ENCODE measurements around the gene GPR107.

The GPR107 gene

DNA sequence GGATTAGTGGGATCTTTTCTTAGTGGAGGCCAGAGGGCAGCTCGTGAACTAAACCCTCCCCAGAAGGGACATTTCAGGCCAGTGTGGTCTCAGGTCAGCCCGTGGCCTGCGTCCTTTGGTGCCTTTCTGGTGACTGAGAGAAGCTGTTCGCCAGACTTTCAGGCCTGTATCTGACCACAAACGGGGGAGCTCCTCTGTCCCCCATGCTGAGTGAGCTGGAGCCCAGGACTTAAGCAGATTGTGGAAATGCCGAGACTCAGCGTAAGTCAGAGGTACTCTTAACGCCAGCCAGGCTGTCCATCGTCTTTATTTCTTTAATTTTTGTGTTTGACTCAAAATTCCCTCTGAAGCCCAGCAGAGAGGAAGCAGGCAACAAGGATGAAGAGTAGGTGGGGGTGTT is 63.7 kb downstream of the GPR107 start:
- DNase-seq (ENCODE audit: low spot score) = no peak
- Mint-ChIP-seq H3K4me3 (no peak overlapping the region), H3K36me3 (ENCODE audit: low read depth) (peaks cover 8% of the 10 kb centered on the region), H3K27ac (no peak overlapping the region), H3K27me3 (ENCODE audit: low read depth) (no peaks in the 10 kb centered on the region), H3K9me3 (no peaks in the 10 kb centered on the region), H3K4me1 (ENCODE audit: low read depth) (no peaks in the 10 kb centered on the region)

DNA sequence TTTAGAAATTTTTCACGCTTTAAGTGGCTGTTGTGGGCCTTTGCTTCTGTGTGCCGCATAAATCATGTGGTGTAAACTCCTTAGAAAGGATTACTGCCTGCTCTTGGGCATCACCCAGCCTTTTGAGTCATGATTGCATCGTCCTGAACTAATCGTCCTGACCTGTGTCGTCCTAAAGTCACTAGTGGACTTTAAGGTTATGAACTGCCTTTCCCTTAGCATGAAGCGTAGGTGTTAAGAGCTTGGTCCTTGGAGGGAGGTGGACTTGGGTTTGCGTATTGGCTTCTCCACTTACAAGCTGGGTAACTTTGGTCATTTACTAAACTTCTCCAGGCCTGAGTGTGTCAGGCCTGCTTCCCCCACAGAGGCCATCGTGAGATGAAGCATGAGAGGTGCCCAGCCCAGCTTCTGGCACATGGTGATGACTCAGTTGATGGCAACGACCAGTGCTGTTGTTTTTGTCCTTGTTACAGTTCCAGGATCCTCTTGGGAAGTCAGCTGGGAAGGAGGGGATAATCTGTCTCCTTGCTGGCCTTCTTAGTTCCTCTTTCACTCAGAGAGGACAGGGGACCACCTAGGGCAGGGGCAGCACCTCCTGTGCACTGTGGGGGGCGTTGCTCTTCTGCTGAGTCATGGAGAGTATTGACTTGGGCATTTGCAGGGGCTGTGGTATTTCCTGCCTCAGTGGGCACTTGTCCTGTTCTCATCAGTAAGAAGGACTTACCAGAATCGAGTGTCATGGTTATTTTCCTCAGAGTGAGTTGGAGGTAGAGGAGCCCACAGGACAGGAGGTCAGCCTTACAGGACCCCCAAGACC is 64.3 kb downstream of the GPR107 start:
- no peaks in the 10 kb centered on the region for H3K4me1 Mint-ChIP-seq (ENCODE audit: low read depth)

DNA sequence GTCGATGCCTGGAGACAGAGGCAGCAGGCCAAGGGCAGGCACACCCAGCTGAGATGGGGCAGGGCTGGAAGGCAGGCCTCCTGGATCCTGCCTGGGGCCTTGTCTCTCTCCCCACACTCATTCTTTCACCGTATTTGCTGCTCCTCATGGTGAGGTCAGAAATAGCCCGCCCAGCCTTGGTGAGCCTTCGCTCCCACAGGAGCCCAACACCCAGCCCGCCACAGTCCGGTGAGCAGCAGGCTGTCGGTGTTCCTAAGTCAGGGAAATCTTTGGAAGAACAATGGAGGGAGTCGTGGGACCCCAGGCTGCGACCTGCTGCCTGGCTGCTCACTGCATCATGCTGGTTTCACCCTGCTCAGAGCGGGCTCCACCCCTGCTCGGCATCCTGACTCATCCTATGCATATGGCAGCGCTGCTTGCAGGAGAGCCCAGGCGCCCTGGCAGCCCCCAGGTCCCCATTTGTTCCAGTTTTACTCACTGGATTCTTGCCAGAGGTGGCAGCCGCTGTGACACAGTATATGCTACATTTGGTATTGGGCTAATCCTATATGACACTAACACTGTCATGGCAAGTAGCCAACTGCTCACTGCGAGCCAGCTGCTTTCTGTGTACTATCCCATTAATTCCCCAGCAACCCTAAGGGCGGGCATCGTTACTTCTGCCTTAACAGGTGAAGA is 65.3 kb downstream of the GPR107 start:
- Mint-ChIP-seq H3K27me3 (ENCODE audit: low read depth) (no peaks in the 10 kb centered on the region), H3K27ac (peak overlapping the region; percentile 45), H3K36me3 (ENCODE audit: low read depth) (peaks cover 10% of the 10 kb centered on the region), H3K9me3 (no peaks in the 10 kb centered on the region), H3K4me3 (no peak overlapping the region), H3K4me1 (ENCODE audit: low read depth) (no peaks in the 10 kb centered on the region)
- no peak for DNase-seq (ENCODE audit: low spot score)

More for the DNA sequence above, 64.3 kb downstream of the GPR107 start:
- Mint-ChIP-seq H3K9me3 (no peaks in the 10 kb centered on the region), H3K36me3 (ENCODE audit: low read depth) (peaks cover 10% of the 10 kb centered on the region), H3K4me3 (no peak overlapping the region), H3K27me3 (ENCODE audit: low read depth) (no peaks in the 10 kb centered on the region), H3K27ac (no peak overlapping the region)
- DNase-seq (ENCODE audit: low spot score) = no peak

DNA sequence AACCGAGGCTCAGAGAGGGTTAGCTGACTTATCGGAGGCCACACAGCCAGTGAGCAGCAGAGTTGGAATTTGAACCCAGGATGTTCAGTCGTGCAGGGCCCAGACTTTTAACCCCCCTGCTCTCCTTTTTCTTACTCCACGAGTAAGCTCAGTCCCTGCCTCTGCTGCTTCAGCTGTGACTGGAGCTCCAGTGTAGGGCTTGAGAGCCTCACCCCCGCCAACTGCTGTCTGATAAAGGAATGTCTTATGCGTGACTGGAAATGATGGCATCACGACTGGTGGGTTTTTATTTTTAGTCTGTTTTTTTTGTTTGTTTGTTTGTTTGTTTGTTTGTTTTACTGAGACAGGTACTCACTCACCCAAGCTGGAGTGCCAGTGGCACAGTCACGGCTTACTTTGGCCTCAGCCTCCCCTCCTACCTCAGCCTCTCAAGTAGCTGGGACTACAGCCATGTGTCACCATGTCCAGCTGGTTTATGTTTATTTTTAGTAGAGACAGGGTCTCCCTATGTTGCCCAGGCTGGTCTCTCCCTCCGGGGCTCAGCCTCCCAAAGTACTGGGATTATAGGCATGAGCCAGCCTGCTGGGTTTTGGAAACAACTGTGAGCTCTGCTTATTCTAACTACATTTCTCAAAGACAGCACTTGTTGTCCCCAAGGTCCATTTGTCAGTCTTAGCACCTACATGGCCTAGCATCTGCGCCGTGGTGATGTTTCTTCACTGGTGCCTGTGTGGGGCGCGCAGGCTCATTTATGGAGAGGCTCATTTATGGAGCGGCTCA is 66.0 kb downstream of the GPR107 start:
- no peaks in the 10 kb centered on the region for H3K27me3 Mint-ChIP-seq (ENCODE audit: low read depth)

DNA sequence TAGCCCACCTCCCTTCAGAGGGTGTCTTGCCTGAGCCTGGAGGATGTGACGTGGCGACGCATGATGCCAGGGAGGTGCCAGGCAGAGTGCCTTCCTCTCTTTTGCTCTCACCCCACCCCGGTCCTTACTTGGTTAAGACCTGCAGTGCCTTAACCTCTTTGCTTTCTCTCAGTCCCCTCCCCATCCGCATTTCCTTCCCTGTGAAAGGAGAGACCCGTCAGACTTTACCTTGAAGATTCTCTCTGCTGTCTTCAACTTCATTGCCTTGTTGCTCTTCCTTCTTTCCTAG is 66.5 kb downstream of the GPR107 start:
- H3K27me3 Mint-ChIP-seq (ENCODE audit: low read depth) = no peaks in the 10 kb centered on the region
- H3K9me3 Mint-ChIP-seq = no peaks in the 10 kb centered on the region
- H3K36me3 Mint-ChIP-seq (ENCODE audit: low read depth) = peaks cover 11% of the 10 kb centered on the region
- H3K27ac Mint-ChIP-seq = no peak overlapping the region
- DNase-seq (ENCODE audit: low spot score) = no peak
- H3K4me1 Mint-ChIP-seq (ENCODE audit: low read depth) = no peaks in the 10 kb centered on the region
- H3K4me3 Mint-ChIP-seq = no peak overlapping the region

More for the DNA sequence above, 66.0 kb downstream of the GPR107 start:
- DNase-seq (ENCODE audit: low spot score) = no peak
- Mint-ChIP-seq H3K27ac (no peak overlapping the region), H3K4me1 (ENCODE audit: low read depth) (no peaks in the 10 kb centered on the region), H3K4me3 (no peak overlapping the region), H3K36me3 (ENCODE audit: low read depth) (peaks cover 12% of the 10 kb centered on the region), H3K9me3 (no peaks in the 10 kb centered on the region)

DNA sequence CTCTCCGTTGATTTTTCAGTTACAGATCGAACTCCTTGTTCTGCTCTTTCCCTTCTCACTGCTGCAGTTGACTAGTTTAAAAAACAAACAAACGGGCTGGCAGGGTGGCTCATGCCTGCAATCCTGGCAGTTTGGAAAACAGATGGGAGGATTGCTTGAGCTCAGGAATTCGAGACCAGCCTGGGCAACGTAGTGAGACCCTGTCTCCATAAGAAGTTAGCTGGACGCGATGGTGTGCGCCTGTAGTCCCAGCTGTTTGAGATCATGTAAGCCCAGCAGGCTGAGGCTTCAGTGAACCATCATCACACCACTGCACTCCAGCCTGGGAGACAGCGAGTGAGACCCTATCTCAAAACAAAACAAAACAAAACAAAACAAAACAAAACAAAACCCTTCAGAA is 67.1 kb downstream of the GPR107 start:
- Mint-ChIP-seq H3K27ac (no peak overlapping the region), H3K36me3 (ENCODE audit: low read depth) (peaks cover 11% of the 10 kb centered on the region), H3K9me3 (no peaks in the 10 kb centered on the region), H3K4me3 (no peak overlapping the region), H3K4me1 (ENCODE audit: low read depth) (no peaks in the 10 kb centered on the region), H3K27me3 (ENCODE audit: low read depth) (no peaks in the 10 kb centered on the region)
- no peak for DNase-seq (ENCODE audit: low spot score)

DNA sequence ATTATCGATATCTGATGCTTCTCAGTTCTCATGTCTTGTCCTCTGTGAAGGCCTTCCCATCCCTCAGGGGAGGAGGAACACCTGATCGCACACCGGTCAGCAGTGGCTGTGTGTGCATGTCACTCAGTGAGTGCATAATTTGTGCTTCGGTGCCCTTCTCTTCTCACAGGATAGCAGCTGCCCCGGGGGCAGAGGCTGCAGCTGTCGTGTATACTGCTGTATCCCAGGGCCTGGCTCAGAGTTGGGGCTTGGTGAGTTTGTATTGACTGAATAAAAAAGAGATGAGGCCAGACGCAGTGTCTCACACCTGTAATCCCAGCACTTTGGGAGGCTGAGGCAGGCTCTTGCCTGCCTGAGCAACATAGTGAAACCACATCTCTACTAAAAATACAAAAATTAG is 68.8 kb downstream of the GPR107 start:
- DNase-seq (ENCODE audit: low spot score) = no peak
- Mint-ChIP-seq H3K36me3 (ENCODE audit: low read depth) (peaks cover 19% of the 10 kb centered on the region), H3K9me3 (no peaks in the 10 kb centered on the region), H3K27me3 (ENCODE audit: low read depth) (no peaks in the 10 kb centered on the region), H3K4me3 (no peak overlapping the region), H3K27ac (no peak overlapping the region), H3K4me1 (ENCODE audit: low read depth) (peaks cover 10% of the 10 kb centered on the region)

DNA sequence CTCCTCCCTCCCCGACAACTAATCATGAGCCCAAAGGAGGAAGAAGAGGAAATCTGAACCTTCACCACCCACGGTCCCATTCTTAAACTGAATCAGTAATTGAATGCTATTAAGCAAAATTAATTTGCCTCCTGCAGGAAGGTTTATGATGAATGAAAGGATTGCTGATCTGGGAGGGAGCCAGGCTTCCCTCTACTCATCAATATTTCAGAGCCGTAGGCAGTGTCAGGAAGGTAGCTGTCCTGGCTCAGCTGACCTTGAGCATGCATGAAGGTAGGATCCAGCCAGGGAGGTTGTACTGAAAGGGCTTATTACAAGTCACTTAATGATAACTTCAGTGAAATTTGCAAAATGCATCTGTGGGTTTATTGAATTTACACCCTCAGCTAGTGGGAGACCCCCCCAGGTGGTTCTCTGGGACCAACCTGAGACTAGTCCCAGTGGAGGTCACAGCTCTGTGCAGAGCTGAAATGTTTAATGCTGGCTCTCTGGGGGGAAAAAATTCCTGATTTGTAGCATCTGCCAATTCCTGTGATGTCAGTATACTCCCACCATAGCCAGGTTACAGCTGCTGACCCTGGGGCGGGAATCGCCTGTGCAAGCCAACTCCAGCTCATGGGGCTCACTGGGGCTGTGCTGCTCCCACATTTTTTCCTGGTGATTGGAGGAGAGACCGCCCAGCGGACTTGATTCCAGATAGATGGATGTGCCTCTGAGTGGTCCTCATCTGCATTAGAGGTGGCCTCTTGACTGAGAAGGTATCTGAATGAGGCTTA is 70.6 kb downstream of the GPR107 start:
- Mint-ChIP-seq H3K27me3 (ENCODE audit: low read depth) (no peaks in the 10 kb centered on the region), H3K4me3 (no peak overlapping the region), H3K4me1 (ENCODE audit: low read depth) (peaks cover 26% of the 10 kb centered on the region), H3K9me3 (no peaks in the 10 kb centered on the region), H3K27ac (peak overlapping the region; percentile 31), H3K36me3 (ENCODE audit: low read depth) (peaks cover 29% of the 10 kb centered on the region)
- no peak for DNase-seq (ENCODE audit: low spot score)

DNA sequence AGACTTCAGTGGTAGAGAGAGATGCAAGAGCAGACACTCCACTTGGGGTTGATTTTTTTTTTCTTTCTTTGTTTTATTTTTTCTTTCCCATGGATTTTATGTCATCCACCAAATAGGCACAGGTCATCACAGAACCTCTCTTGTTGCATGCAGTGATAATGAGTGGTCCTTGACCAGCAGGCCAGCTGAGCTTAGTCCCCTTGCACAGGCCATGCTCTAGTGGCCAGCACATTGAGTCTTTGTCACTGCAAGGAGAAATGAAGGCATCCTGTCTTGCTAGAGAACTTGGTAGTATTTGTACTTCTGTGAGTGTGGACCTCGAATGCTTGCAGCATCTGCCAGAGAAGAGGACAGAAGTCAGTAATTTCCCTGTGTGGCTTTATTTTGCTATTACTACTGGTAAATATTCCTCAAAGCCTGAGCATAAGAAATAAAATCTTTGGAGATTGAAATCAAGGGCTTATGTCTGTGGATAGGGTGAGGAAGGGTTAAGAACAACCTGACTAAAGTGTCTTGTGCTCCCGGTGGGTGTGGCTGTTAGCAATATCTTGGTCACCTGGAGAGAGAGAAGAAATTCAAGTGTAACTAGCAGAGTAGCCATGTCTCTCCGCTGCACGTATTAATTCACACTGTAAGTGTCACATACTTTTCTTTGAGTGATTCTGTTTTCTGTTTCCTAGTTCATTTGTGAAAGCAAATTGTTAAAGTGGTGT is 73.2 kb downstream of the GPR107 start:
- H3K27ac Mint-ChIP-seq = peak overlapping the region; percentile 99
- peak overlapping the region; percentile 2 for H3K4me3 Mint-ChIP-seq
- peaks cover 42% of the 10 kb centered on the region for H3K4me1 Mint-ChIP-seq (ENCODE audit: low read depth)
- no peaks in the 10 kb centered on the region for H3K27me3 Mint-ChIP-seq (ENCODE audit: low read depth)
- H3K9me3 Mint-ChIP-seq = no peaks in the 10 kb centered on the region
- no peak for DNase-seq (ENCODE audit: low spot score)
- peaks cover 43% of the 10 kb centered on the region for H3K36me3 Mint-ChIP-seq (ENCODE audit: low read depth)

DNA sequence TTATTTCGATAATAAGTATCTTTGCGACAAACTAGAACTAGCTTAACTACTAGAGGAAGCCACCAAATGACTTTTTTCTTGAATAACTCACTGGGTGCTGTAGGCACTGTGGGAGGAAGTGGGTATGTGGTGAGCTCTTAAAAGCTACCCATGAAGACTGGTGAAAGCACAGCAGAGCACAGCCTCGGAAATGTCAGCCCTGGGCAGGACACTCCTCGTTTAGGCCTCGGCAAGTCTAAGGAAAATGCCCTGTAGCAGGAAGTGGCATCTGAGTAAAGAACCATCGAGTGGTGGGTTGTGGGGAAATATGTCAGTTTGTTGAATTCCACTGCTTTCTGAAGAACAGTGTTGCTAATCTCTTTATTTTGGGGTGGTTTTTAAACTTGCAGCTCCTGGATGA is 74.5 kb downstream of the GPR107 start:
- DNase-seq (ENCODE audit: low spot score) = peak; percentile 79
- H3K27ac Mint-ChIP-seq = peak overlapping the region; percentile 99
- no peaks in the 10 kb centered on the region for H3K9me3 Mint-ChIP-seq
- H3K4me1 Mint-ChIP-seq (ENCODE audit: low read depth) = peaks cover 42% of the 10 kb centered on the region
- H3K4me3 Mint-ChIP-seq = peak overlapping the region; percentile 88
- no peaks in the 10 kb centered on the region for H3K27me3 Mint-ChIP-seq (ENCODE audit: low read depth)
- H3K36me3 Mint-ChIP-seq (ENCODE audit: low read depth) = peaks cover 41% of the 10 kb centered on the region

DNA sequence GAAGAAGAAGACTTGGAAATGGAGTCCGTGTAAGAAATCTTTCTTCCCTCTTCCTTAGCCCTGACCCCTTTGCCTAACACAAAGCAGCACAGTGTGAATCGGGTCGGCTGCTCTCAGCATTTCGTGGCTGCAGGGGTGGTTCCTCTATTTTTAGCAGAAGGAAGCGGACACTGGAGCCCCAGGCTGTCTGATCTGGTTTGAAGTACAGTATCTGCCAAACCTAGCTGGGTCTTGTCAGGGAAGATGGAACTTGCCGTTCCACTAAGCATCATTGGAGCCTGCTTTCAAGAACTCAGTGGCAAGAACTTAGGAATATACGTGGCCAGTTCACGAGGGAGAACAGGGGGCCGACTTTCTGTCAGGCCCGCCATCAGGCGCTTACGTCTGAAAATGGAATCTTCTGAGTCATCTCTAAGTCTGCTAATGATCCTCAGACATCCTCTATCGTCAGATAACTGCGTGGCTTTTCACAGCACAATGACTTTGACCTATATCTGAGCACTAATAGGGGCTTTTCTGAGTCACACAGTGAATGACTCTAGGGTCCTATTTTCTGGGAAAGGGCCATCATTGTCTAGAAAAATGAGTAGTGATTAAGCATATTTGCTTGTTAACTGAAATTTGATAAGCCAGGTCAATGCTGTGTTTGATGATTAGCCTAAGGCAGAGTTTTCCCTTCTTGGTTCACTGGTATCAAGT is 75.2 kb downstream of the GPR107 start:
- H3K27ac Mint-ChIP-seq = peak overlapping the region; percentile 99
- H3K27me3 Mint-ChIP-seq (ENCODE audit: low read depth) = no peaks in the 10 kb centered on the region
- no peaks in the 10 kb centered on the region for H3K9me3 Mint-ChIP-seq
- H3K4me1 Mint-ChIP-seq (ENCODE audit: low read depth) = peaks cover 42% of the 10 kb centered on the region
- peak; percentile 66 for DNase-seq (ENCODE audit: low spot score)
- H3K36me3 Mint-ChIP-seq (ENCODE audit: low read depth) = peaks cover 41% of the 10 kb centered on the region
- H3K4me3 Mint-ChIP-seq = peak overlapping the region; percentile 88

DNA sequence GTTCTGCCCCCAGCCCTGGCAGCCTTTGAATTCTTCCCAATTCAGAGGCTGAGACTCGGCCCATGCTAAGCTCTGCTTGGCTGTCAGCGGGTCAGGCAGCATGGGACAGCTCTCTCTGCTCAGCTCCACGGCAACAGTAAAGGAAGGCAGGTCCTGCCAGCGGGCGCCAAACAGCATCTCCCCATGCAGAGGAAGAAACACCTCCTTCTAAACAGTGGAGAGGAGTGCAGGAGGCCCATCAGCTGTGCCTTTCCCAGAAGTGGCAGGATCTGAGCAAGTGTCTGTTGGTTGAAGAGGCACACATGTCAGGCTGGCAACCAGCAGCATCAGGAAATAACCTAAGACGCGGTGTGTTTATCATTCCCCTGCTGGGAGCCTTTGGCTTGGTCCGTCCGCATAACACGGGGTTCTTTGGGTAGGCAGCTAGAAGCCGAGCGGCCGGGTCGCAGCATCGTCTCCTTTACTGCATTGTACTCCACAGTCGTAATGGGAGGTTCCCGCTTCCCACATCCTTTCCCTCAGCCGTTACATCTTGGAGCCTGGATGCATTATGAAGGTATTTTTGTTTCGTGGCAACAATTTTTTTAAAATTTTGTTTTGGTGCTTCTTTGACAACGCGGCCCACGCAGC is 75.8 kb downstream of the GPR107 start:
- Mint-ChIP-seq H3K4me3 (peak overlapping the region; percentile 88), H3K4me1 (ENCODE audit: low read depth) (peaks cover 42% of the 10 kb centered on the region), H3K27ac (peak overlapping the region; percentile 99), H3K27me3 (ENCODE audit: low read depth) (no peaks in the 10 kb centered on the region), H3K9me3 (no peaks in the 10 kb centered on the region), H3K36me3 (ENCODE audit: low read depth) (peaks cover 41% of the 10 kb centered on the region)
- no peak for DNase-seq (ENCODE audit: low spot score)
